Endothelial cell of umbilical vein (primary cell): ENCODE data around the gene TIRAP. TPM values are rescaled to one million over a fixed set of nuclear protein-coding genes. Genes with fewer than 3 reads are reported as not detected.

ENCODE experiments used
- BruUV-seq: library from RNA; stranded (reverse); fragments of 400-500 nt; replicated peaks from 2 replicates; lab custom pipeline; 2021; lab: Mats Ljungman, UMichigan
- CTCF ChIA-PET: fragments of 300-600, 350-600 bp; sonication (Branson Sonifier 250); formaldehyde crosslinking; loops from one replicate; lab custom pipeline; 2021; ENCODE audit warnings: antibody characterized with exemption, inconsistent platforms; lab: Charles Lee
- POLR2A ChIA-PET: fragments of 300-600, 350-600 bp; sonication (Branson Sonifier 250); formaldehyde crosslinking; loops from one replicate; lab custom pipeline; 2021; ENCODE audit warnings: antibody characterized with exemption, inconsistent platforms; lab: Charles Lee
- DNase-seq: peaks from one replicate; pipeline ENCODE4 v3.0.0-alpha.2; 2011; ENCODE audit warnings: low read depth, low spot score
- FAIRE-seq: peaks from 2 replicates; lab custom pipeline; 2011; peaks lifted over from hg19 to GRCh38; lab: Jason Lieb, UNC
- H2AFZ ChIP-seq: 2 replicates; pipeline ENCODE4 v1.6.0; 2012; ENCODE audit warnings: low read depth, low read length, control low read depth, inconsistent platforms
- H3K27ac ChIP-seq: 2 replicates; pipeline ENCODE4 v1.5.1; 2011; ENCODE audit warnings: low read depth, mild to moderate bottlenecking, control low read depth, low read length, moderate library complexity; ENCODE audit not compliant: insufficient read depth
- H3K27me3 ChIP-seq, 2 experiments: 2 replicates each; pipeline versions ENCODE4 v1.6.0 to v1.6.1; 2011; ENCODE audit warnings: low read length in 2 of 2, mixed read lengths in 1 of 2; ENCODE audit not compliant: control insufficient read depth in 2 of 2, insufficient read depth in 2 of 2
- H3K36me3 ChIP-seq, 2 experiments: 2 replicates in 1 of 2; 3 replicates in 1 of 2; pipeline ENCODE4 v1.5.1; 2011; ENCODE audit warnings: low read length in 2 of 2, mild to moderate bottlenecking in 1 of 2, moderate library complexity in 1 of 2; ENCODE audit not compliant: control insufficient read depth in 2 of 2, insufficient read depth in 2 of 2; ENCODE audit errors: extremely low read depth in 1 of 2
- H3K4me1 ChIP-seq: 3 replicates; pipeline ENCODE4 v1.5.1; 2011; ENCODE audit warnings: mild to moderate bottlenecking, low read length; ENCODE audit not compliant: control insufficient read depth, insufficient read depth; ENCODE audit errors: extremely low read depth
- H3K4me2 ChIP-seq: 2 replicates; pipeline ENCODE4 v1.6.1; 2011; ENCODE audit warnings: low read length, control low read depth, mixed read lengths; ENCODE audit not compliant: insufficient read depth
- H3K4me3 ChIP-seq, 3 experiments: fragments of 200-600 bp in 1 of 3; sonication (generic), shearing (Covaris generic) in 1 of 3; replicated peaks in 1 of 3; 2 replicates each; pipeline ENCODE4 v1.5.1; 2011 to 2016; ENCODE audit warnings: control low read depth in 3 of 3, low read length in 3 of 3, mild to moderate bottlenecking in 2 of 3, inconsistent platforms in 1 of 3, low read depth in 1 of 3, moderate library complexity in 1 of 3; ENCODE audit not compliant: insufficient read depth in 1 of 3
- H3K79me2 ChIP-seq: 2 replicates; pipeline ENCODE4 v1.6.0; 2012; ENCODE audit warnings: low read length, inconsistent platforms; ENCODE audit not compliant: control insufficient read depth, insufficient read depth
- H3K9ac ChIP-seq: replicated peaks from 2 replicates; pipeline ENCODE3; 2011; ENCODE audit warnings: low read length, control low read depth; ENCODE audit not compliant: insufficient read depth; ENCODE audit errors: extremely low read depth
- H3K9me1 ChIP-seq: replicated peaks from 3 replicates; pipeline ENCODE4 v1.6.0; 2011; ENCODE audit warnings: mild to moderate bottlenecking, low read length; ENCODE audit not compliant: control insufficient read depth, insufficient read depth; ENCODE audit errors: extremely low read depth
- H3K9me3 ChIP-seq: replicated peaks from 2 replicates; pipeline ENCODE4 v1.5.1; 2012; ENCODE audit warnings: low read length, inconsistent platforms; ENCODE audit not compliant: control insufficient read depth, insufficient read depth
- H4K20me1 ChIP-seq: replicated peaks from 2 replicates; pipeline ENCODE3; 2011; ENCODE audit warnings: mild to moderate bottlenecking, low read length; ENCODE audit not compliant: control insufficient read depth, insufficient read depth; ENCODE audit errors: extremely low read depth
- EZH2 ChIP-seq: IDR thresholded peaks from 2 replicates; pipeline ENCODE4 v1.6.1; 2012; ENCODE audit warnings: borderline replicate concordance, low read depth, mild to moderate bottlenecking, moderate library complexity, low read length, inconsistent platforms; ENCODE audit not compliant: severe bottlenecking
- FOS ChIP-seq: IDR thresholded peaks from 2 replicates; pipeline ENCODE4 v1.6.1; 2011; ENCODE audit warnings: mild to moderate bottlenecking, low read length, moderate library complexity, borderline replicate concordance; ENCODE audit not compliant: insufficient read depth
- GATA2 ChIP-seq: IDR thresholded peaks from 2 replicates; pipeline ENCODE4 v1.7.0; 2011; ENCODE audit warnings: low read depth, mild to moderate bottlenecking, moderate library complexity, mixed read lengths, low read length; ENCODE audit not compliant: insufficient read length, insufficient read depth
- JUN ChIP-seq: IDR thresholded peaks from 2 replicates; pipeline ENCODE4 v1.6.1; 2011; ENCODE audit warnings: borderline replicate concordance, low read depth; ENCODE audit not compliant: insufficient read length, insufficient read depth
- MYC ChIP-seq: IDR thresholded peaks from one replicate; pipeline ENCODE4 v1.6.1; 2011; ENCODE audit warnings: mild to moderate bottlenecking, low read depth, low read length
- POLR2A ChIP-seq: IDR thresholded peaks from 2 replicates; pipeline ENCODE4 v1.6.1; 2012; ENCODE audit warnings: low read depth, mild to moderate bottlenecking, control low read depth, low read length
- POLR2AphosphoS5 ChIP-seq: IDR thresholded peaks from 2 replicates; pipeline ENCODE4 v1.6.1; 2012; ENCODE audit warnings: low read depth, mild to moderate bottlenecking, control low read depth, low read length, moderate library complexity; ENCODE audit not compliant: insufficient read depth
- dilution Hi-C: fragments of 300-500 bp; cut with MboI; formaldehyde crosslinking; loops from one replicate; pipeline ENCODE4 v1.15.0; 2019; ENCODE audit warnings: low sequenced_read_pairs; ENCODE audit not compliant: extremely low pct_ligation_motif_present
- intact Hi-C: fragments of 100-400 bp; cut with micrococcal nuclease; formaldehyde crosslinking; loops from one replicate; pipeline ENCODE4 v1.10.0; 2022
- polyA plus RNA-seq, 4 experiments: library from polyadenylated mRNA; depleted of rRNA in 3 of 4; stranded (reverse) in 3 of 4; unstranded in 1 of 4; fragments of >200 nt; gene quantifications; 2 replicates each; pipeline versions ENCODE4 v1.2.1 to v1.2.3, GENCODE V29; 2011 to 2012; ENCODE audit warnings: missing spikeins in 1 of 4
- total RNA-seq: library from RNA; stranded (reverse); gene quantifications from 2 replicates; pipeline ENCODE4 v1.2.3, GENCODE V29; 2021
- TF ChIP-seq, protein P1 (sequence below), 2 donors: IDR thresholded peaks; 1 replicate in 1 of 2; 2 replicates in 1 of 2; pipeline ENCODE4 v1.5.1; 2011; ENCODE audit warnings: low read length in 2 of 2, mild to moderate bottlenecking in 2 of 2, moderate library complexity in 2 of 2, control low read depth in 1 of 2, inconsistent platforms in 1 of 2, low read depth in 1 of 2; ENCODE audit not compliant: insufficient read depth in 1 of 2; ENCODE audit errors: extremely low read depth in 1 of 2
- TF ChIP-seq, protein P2 (sequence below): IDR thresholded peaks from 2 replicates; pipeline ENCODE4 v1.6.1; 2011; ENCODE audit not compliant: insufficient read depth, insufficient read length

Gene TIRAP
- total and polyA plus RNA-seq, 2 donors (not counting 3 experiments of a cell fraction or from before 2014, with no cell fraction given) = 9.3 to 11.0 TPM

GRCh38 chr11:126332221-126332711 lies 49.4 kb downstream of the TIRAP start:
- H3K27ac ChIP-seq = no peak overlapping the region
- POLR2A ChIA-PET = no interaction called here
- dilution Hi-C loops (no loop called here), intact Hi-C loops (no loop called here)
- H3K36me3 ChIP-seq = no peaks in the 10 kb centered on the region
- no TSS peak for BruUV-seq
- H3K4me1 ChIP-seq = peaks cover 24% of the 10 kb centered on the region
- no peak overlapping the region for H3K4me3 ChIP-seq
- peak; percentile 63 for TF ChIP-seq FOS
- TF ChIP-seq POLR2A = no peak
- no peak for TF ChIP-seq MYC
- DNase-seq (peak; percentile 21), FAIRE-seq (peak; percentile 15)
- no peak overlapping the region for H3K4me2 ChIP-seq
- no peaks in the 10 kb centered on the region for H3K79me2 ChIP-seq
- no peaks in the 10 kb centered on the region for H3K9me1 ChIP-seq
- H3K9me3 ChIP-seq = no peaks in the 10 kb centered on the region
- H2AFZ ChIP-seq = no peak overlapping the region
- H4K20me1 ChIP-seq = no peaks in the 10 kb centered on the region
- no peaks in the 10 kb centered on the region for H3K27me3 ChIP-seq
- H3K9ac ChIP-seq = no peak overlapping the region
- CTCF ChIA-PET = interaction anchor here (0.9 to 1.9 kb wide), 5 partner anchors 10 to 149 kb away, joined by 4 to 7 read pairs (median 4); partner anchors contain the start of gene ST3GAL4

DNA sequence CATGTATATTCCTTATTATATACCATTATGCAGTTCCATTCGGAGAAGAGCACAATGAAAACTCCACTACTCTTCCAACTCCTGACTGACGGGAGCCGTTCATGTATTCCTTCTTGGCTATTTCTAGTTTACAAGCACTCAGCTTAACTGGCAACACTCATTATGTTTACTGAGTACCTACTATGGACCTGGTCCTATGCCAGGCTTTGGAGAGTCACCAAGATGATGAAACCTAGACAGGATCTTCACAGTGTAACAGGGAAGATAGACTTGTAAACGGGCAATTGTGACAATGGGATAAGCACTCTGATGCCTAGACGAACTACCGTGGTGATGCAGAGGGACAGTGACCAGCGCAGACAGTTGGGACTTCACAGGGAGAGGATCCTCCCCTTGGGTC lies 50.2 kb downstream of the TIRAP start:
- Histone ChIP-seq H3K9me3 (no peaks in the 10 kb centered on the region), H3K9ac (no peak overlapping the region), H3K4me1 (peaks cover 28% of the 10 kb centered on the region), H3K9me1 (no peaks in the 10 kb centered on the region), H3K4me2 (no peak overlapping the region), H3K36me3 (no peaks in the 10 kb centered on the region), H3K4me3 (no peak overlapping the region), H4K20me1 (no peaks in the 10 kb centered on the region), H3K27me3 (no peaks in the 10 kb centered on the region), H3K79me2 (no peaks in the 10 kb centered on the region), H2AFZ (no peak overlapping the region), H3K27ac (no peak overlapping the region)
- FAIRE-seq (no peak), DNase-seq (no peak)
- dilution Hi-C loops (no loop called here), intact Hi-C loops (no loop called here)
- no peak for TF ChIP-seq GATA2
- TF ChIP-seq, protein P1, sequence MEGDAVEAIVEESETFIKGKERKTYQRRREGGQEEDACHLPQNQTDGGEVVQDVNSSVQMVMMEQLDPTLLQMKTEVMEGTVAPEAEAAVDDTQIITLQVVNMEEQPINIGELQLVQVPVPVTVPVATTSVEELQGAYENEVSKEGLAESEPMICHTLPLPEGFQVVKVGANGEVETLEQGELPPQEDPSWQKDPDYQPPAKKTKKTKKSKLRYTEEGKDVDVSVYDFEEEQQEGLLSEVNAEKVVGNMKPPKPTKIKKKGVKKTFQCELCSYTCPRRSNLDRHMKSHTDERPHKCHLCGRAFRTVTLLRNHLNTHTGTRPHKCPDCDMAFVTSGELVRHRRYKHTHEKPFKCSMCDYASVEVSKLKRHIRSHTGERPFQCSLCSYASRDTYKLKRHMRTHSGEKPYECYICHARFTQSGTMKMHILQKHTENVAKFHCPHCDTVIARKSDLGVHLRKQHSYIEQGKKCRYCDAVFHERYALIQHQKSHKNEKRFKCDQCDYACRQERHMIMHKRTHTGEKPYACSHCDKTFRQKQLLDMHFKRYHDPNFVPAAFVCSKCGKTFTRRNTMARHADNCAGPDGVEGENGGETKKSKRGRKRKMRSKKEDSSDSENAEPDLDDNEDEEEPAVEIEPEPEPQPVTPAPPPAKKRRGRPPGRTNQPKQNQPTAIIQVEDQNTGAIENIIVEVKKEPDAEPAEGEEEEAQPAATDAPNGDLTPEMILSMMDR (IDR thresholded peaks at IDR 0.05; ENCODE audit: extremely low read depth in 1 of 2, insufficient read depth in 1 of 2, low read depth in 1 of 2, low read length in 2 of 2) = no peak
- TF ChIP-seq POLR2AphosphoS5 = no peak
- TF ChIP-seq FOS = no peak
- no peak for TF ChIP-seq EZH2
- TF ChIP-seq MYC = no peak
- no peak for TF ChIP-seq POLR2A
- TF ChIP-seq, protein P2, sequence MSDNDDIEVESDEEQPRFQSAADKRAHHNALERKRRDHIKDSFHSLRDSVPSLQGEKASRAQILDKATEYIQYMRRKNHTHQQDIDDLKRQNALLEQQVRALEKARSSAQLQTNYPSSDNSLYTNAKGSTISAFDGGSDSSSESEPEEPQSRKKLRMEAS = no peak
- no peak for TF ChIP-seq JUN
- CTCF ChIA-PET = interaction anchor here (1.4 to 3.6 kb wide), 3 partner anchors 9 to 147 kb away, joined by 4 to 14 read pairs (median 7); partner anchors contain the start of gene ST3GAL4
- no TSS peak for BruUV-seq
- POLR2A ChIA-PET = no interaction called here
